B cell (primary cell): ENCODE measurements around the gene TSSC4. TPM values are rescaled to one million over a fixed set of nuclear protein-coding genes. Genes with fewer than 3 reads are reported as not detected.

Source experiments
- ATAC-seq: fragments of 200-7000 bp; cut with Tn5 transposase; one replicate; pipeline ENCODE4 v1.10.0; 2021; ENCODE audit warnings: low read depth, mild to moderate bottlenecking, moderate number of reproducible peaks, moderate library complexity
- CTCF ChIA-PET: fragments of 350-600 bp; sonication (Branson Sonifier 250); formaldehyde crosslinking; loops from one replicate; lab custom pipeline; 2021; ENCODE audit warnings: antibody characterized with exemption, inconsistent platforms; lab: Charles Lee
- POLR2A ChIA-PET: fragments of 350-600 bp; sonication (Branson Sonifier 250); formaldehyde crosslinking; loops from one replicate; lab custom pipeline; 2021; ENCODE audit warnings: antibody characterized with exemption; lab: Charles Lee
- DNase-seq: peaks from one replicate; pipeline ENCODE4 v3.0.0; 2013
- H2AFZ ChIP-seq: 2 replicates; pipeline ENCODE4 v1.6.1; 2012; ENCODE audit warnings: mild to moderate bottlenecking, low read depth, low read length; ENCODE audit not compliant: insufficient read depth, poor library complexity, severe bottlenecking
- H3K27ac ChIP-seq, 2 donors: 1 replicate in 1 of 2; 2 replicates in 1 of 2; pipeline ENCODE4 v1.5.1; 2012 to 2013; ENCODE audit warnings: low read length in 2 of 2, mild to moderate bottlenecking in 2 of 2, moderate library complexity in 1 of 2
- H3K27me3 ChIP-seq, 4 experiments: fragments of 200-600 bp in 1 of 4; sonication (generic) in 1 of 4; replicated peaks in 1 of 4; 1 replicate in 2 of 4; 2 replicates in 2 of 4; pipeline versions ENCODE4 v1.6.1 to v1.7.0; 2013 to 2016; ENCODE audit warnings: low read length in 3 of 4, mild to moderate bottlenecking in 2 of 4, mixed read lengths in 1 of 4, moderate library complexity in 1 of 4; ENCODE audit not compliant: insufficient read depth in 4 of 4, control insufficient read depth in 3 of 4; ENCODE audit errors: control extremely low read depth in 1 of 4
- H3K36me3 ChIP-seq, 2 experiments: replicated peaks in 1 of 2; 1 replicate in 1 of 2; 2 replicates in 1 of 2; pipeline versions ENCODE4 v1.6.1 to v1.7.1; 2013; ENCODE audit warnings: low read length in 1 of 2; ENCODE audit not compliant: insufficient read depth in 2 of 2, control insufficient read depth in 1 of 2; ENCODE audit errors: control extremely low read depth in 1 of 2, extremely low read depth in 1 of 2
- H3K4me1 ChIP-seq, 2 donors: fragments of 200-600 bp in 1 of 2; sonication (generic) in 1 of 2; 1 replicate in 1 of 2; 2 replicates in 1 of 2; pipeline versions ENCODE4 v1.5.1 to v1.6.1; 2013 to 2017; ENCODE audit warnings: low read length in 2 of 2; ENCODE audit not compliant: control insufficient read depth in 2 of 2, insufficient read depth in 2 of 2
- H3K4me2 ChIP-seq: replicated peaks from 2 replicates; pipeline ENCODE3; 2012; ENCODE audit warnings: mild to moderate bottlenecking, low read depth, low read length; ENCODE audit not compliant: poor library complexity, severe bottlenecking
- H3K4me3 ChIP-seq, 5 experiments: fragments of 200-600 bp in 1 of 5; sonication (generic) in 1 of 5; 1 replicate in 3 of 5; 2 replicates in 2 of 5; pipeline versions ENCODE4 v1.5.1 to v1.7.0; 2011 to 2016; ENCODE audit warnings: low read length in 4 of 5, mild to moderate bottlenecking in 4 of 5, low read depth in 2 of 5, control low read depth in 1 of 5, moderate library complexity in 1 of 5; ENCODE audit not compliant: insufficient read depth in 1 of 5; ENCODE audit errors: control extremely low read depth in 1 of 5, extremely low read depth in 1 of 5
- H3K79me2 ChIP-seq: fragments of 200-600 bp; sonication (generic); one replicate; pipeline ENCODE4 v1.6.0; 2016; ENCODE audit warnings: low read length; ENCODE audit not compliant: control insufficient read depth, insufficient read depth
- H3K9ac ChIP-seq: fragments of 200-600 bp; sonication (generic); 2 replicates; pipeline ENCODE4 v1.6.1; 2017; ENCODE audit warnings: mild to moderate bottlenecking, low read length, moderate library complexity
- H3K9me3 ChIP-seq, 3 donors: one replicate each; pipeline versions ENCODE4 v1.6.1 to v1.7.1; 2013; ENCODE audit warnings: low read length in 2 of 3; ENCODE audit not compliant: control insufficient read depth in 2 of 3, insufficient read depth in 1 of 3; ENCODE audit errors: control extremely low read depth in 1 of 3
- H4K20me1 ChIP-seq: 2 replicates; pipeline ENCODE4 v1.6.0; 2012; ENCODE audit warnings: mild to moderate bottlenecking, low read length; ENCODE audit not compliant: insufficient read depth, control insufficient read depth, poor library complexity, severe bottlenecking
- H3K27ac Mint-ChIP-seq: one replicate; pipeline ENCODE4 v1.8.0; 2021; ENCODE audit warnings: mixed read lengths
- H3K27me3 Mint-ChIP-seq: one replicate; pipeline ENCODE4 v1.8.0; 2021; ENCODE audit warnings: mixed read lengths
- H3K4me1 Mint-ChIP-seq: one replicate; pipeline ENCODE4 v1.8.0; 2021; ENCODE audit warnings: mixed read lengths
- H3K4me3 Mint-ChIP-seq: one replicate; pipeline ENCODE4 v1.8.0; 2021; ENCODE audit warnings: mixed read lengths
- H3K9me3 Mint-ChIP-seq: one replicate; pipeline ENCODE4 v1.8.0; 2022; ENCODE audit warnings: mixed read lengths; ENCODE audit not compliant: insufficient read depth
- EZH2 ChIP-seq: IDR thresholded peaks from 2 replicates; pipeline ENCODE4 v1.6.1; 2012; ENCODE audit warnings: borderline replicate concordance, low read depth, mild to moderate bottlenecking, moderate library complexity, low read length; ENCODE audit not compliant: insufficient read depth, poor library complexity, severe bottlenecking
- WGBS: methylation state at CpG from one replicate; pipeline ENCODE4 v1.1.5; 2013; ENCODE audit warnings: missing lambda C conversion rate; ENCODE audit not compliant: insufficient coverage; 5-methylcytosine and 5-hydroxymethylcytosine counted together
- intact Hi-C: fragments of 100-400 bp; cut with micrococcal nuclease; formaldehyde crosslinking; loops from one replicate; pipeline ENCODE4 v1.10.0; 2022
- polyA plus RNA-seq: library from polyadenylated mRNA; depleted of rRNA; stranded (reverse); fragments of >200 nt; gene quantifications from 2 replicates; pipeline ENCODE4 v1.2.3, GENCODE V29; 2012
- total RNA-seq, 2 donors: library from RNA; stranded (reverse); fragments of 120-200 nt in 1 of 2; gene quantifications; 1 replicate in 1 of 2; 2 replicates in 1 of 2; pipeline versions ENCODE4 v1.2.3 to v1.2.4, GENCODE V29; 2013 to 2022
- TF ChIP-seq, protein P1 (sequence below): fragments of 200-600 bp; IDR thresholded peaks from one replicate; pipeline ENCODE4 v1.8.0; 2022; ENCODE audit warnings: antibody characterized with exemption, mild to moderate bottlenecking

Gene TSSC4
- total and polyA plus RNA-seq, 2 donors (not counting 1 experiment from before 2014, with no cell fraction given), result 49.4 to 57.5 TPM

DNA sequence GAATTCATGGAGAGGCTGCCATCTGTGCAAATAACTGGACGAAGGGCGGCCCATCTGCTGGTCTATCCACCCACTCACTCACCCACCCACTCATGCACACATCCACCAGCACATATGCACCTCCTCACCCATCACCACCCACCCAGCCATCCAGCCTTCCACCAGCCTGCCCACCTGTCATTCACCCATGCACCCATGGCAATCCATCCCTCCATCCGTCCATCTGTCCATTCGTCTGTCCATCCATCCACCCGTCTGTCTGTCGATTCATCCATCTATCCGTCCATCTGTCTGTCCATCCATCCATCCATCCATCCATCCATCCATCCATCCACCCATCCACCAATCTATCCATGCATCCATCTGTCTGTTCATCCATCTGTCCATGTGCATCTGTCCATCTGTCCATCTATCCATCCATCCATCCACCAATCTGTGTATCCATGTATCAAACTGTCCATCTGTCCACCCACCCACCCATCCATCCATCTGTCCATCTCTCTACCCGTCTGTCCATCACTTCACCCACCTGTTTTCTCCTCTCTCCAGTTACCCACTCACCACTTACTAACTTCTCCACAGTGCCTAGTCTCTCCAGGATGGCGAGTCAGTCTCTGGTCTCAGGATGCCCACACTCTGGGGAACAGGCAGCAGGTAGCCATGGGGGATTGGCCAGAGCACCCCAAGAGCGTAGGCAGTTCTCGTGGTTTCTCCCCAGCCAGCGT, 34.9 kb downstream of the TSSC4 start:
- Histone ChIP-seq H3K9me3 (peaks cover 0 to 16% (median 0%) of the 10 kb centered on the region in 3 donors), H3K27me3 (peaks cover 0 to 10% (median 1%) of the 10 kb centered on the region in 4 experiments), H3K36me3 (no peaks in the 10 kb centered on the region), H3K27ac (no peak overlapping the region), H4K20me1 (no peaks in the 10 kb centered on the region), H3K4me3 (no peak overlapping the region), H3K9ac (no peak overlapping the region), H2AFZ (no peak overlapping the region), H3K79me2 (no peaks in the 10 kb centered on the region), H3K4me2 (no peak overlapping the region), H3K4me1 (no peaks in the 10 kb centered on the region)
- ChIA-PET POLR2A (no interaction called here), CTCF (no interaction called here)
- Mint-ChIP-seq H3K27ac (no peak overlapping the region), H3K4me3 (no peak overlapping the region), H3K27me3 (peaks cover 3% of the 10 kb centered on the region), H3K9me3 (peaks cover 4% of the 10 kb centered on the region), H3K4me1 (no peaks in the 10 kb centered on the region)
- ATAC-seq (no peak), DNase-seq (no peak)
- WGBS, result 92% methylated on average over 11 of the region's 12 CpGs
- TF ChIP-seq, protein P1, sequence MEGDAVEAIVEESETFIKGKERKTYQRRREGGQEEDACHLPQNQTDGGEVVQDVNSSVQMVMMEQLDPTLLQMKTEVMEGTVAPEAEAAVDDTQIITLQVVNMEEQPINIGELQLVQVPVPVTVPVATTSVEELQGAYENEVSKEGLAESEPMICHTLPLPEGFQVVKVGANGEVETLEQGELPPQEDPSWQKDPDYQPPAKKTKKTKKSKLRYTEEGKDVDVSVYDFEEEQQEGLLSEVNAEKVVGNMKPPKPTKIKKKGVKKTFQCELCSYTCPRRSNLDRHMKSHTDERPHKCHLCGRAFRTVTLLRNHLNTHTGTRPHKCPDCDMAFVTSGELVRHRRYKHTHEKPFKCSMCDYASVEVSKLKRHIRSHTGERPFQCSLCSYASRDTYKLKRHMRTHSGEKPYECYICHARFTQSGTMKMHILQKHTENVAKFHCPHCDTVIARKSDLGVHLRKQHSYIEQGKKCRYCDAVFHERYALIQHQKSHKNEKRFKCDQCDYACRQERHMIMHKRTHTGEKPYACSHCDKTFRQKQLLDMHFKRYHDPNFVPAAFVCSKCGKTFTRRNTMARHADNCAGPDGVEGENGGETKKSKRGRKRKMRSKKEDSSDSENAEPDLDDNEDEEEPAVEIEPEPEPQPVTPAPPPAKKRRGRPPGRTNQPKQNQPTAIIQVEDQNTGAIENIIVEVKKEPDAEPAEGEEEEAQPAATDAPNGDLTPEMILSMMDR, result no peak
- TF ChIP-seq EZH2, result no peak
- intact Hi-C loops, result no loop called here

DNA sequence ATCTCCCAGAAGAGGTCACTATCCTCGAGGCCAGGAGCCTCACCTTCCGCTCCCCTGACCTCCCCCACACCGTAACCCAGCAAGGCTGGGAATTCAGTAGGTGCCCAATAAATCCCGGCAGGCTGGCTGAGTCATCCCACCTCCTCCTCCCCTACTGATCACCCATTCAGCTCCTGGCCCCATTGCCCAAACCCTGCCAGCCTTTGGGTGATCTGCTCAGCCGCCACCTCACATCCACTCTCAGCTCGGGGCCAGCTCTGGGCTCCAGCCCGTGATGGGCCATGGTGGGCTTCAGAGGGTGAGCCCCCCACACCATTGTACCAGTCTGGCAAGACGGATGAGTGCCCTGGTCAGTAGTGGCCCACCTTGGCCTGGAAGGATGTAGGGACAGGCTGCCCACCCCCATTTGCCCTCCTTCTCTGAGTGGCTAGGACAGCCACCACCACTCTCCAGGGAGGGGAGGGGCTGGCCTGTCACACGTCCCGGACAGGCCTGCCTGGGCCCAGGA, 35.5 kb downstream of the TSSC4 start:
- TF ChIP-seq EZH2, result no peak
- TF ChIP-seq, protein P1, result no peak
- Mint-ChIP-seq H3K4me3 (no peak overlapping the region), H3K27me3 (peaks cover 3% of the 10 kb centered on the region), H3K9me3 (peaks cover 4% of the 10 kb centered on the region), H3K4me1 (no peaks in the 10 kb centered on the region), H3K27ac (no peak overlapping the region)
- Histone ChIP-seq H3K4me2 (no peak overlapping the region), H3K9ac (no peak overlapping the region), H4K20me1 (no peaks in the 10 kb centered on the region), H2AFZ (no peak overlapping the region), H3K79me2 (no peaks in the 10 kb centered on the region), H3K27ac (no peak overlapping the region), H3K9me3 (peaks cover 0 to 18% (median 0%) of the 10 kb centered on the region in 3 donors), H3K27me3 (peaks cover 0 to 10% (median 1%) of the 10 kb centered on the region in 4 experiments), H3K4me1 (no peaks in the 10 kb centered on the region), H3K36me3 (no peaks in the 10 kb centered on the region), H3K4me3 (no peak overlapping the region)
- ChIA-PET CTCF (no interaction called here), POLR2A (no interaction called here)
- WGBS, result 89% methylated on average over 8 of the region's 10 CpGs
- DNase-seq (no peak), ATAC-seq (no peak)
- intact Hi-C loops, result no loop called here
